CD4-positive, alpha-beta T cell treated with Interleukin-6 at 100 ng/mL for 8 hours (primary cell): ENCODE data around the gene TCEAL9.
"Not testable (repeated sequence)": the region's sequence is repeated elsewhere in the genome, so short reads cannot be mapped to it uniquely, and the experiment has no call there.

ENCODE experiments used
- DNase-seq: peaks from one replicate; pipeline ENCODE4 v3.0.0-alpha.2; 2020; ENCODE audit warnings: mixed read lengths, low spot score

TCEAL9 gene, protein sequence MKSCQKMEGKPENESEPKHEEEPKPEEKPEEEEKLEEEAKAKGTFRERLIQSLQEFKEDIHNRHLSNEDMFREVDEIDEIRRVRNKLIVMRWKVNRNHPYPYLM

DNA sequence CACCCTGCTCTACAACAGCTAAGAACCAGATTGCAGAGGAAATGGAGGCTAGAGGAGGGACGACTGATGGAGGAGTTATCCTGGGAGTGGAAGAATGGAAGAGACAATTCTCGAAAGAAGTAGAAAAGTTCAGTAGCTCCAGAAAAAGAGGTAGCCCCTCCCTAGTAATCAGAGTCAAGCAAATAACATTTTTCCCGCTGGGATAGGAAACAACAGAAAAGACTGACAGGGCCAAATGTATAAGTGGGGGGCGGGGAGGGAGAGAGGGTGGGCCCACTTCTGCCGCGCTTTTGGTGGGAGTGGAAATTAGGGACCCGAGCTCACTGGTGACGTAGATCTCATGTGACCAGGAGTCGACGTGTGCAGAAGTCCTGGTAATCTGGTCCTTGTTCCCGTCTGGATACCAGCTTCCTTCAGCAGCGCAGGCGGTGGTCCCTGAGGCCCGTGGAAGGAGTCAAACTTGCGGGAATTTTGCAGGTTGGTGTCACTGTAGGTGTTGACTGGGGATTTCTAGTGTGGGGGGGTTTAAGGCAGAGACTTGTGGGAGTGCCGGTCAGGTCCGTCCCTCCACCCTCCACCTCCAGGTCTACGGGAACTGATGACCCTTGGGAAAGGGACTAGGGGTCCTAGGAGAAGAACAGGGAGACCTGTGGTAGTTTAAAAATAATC, at the start of gene TCEAL9:
TCEAL9 (plus strand) TSS at position 377 of the 669 bp plus-strand sequence. CDS start 1,179 bp downstream, outside the sequence.
- no peak for DNase-seq

DNA sequence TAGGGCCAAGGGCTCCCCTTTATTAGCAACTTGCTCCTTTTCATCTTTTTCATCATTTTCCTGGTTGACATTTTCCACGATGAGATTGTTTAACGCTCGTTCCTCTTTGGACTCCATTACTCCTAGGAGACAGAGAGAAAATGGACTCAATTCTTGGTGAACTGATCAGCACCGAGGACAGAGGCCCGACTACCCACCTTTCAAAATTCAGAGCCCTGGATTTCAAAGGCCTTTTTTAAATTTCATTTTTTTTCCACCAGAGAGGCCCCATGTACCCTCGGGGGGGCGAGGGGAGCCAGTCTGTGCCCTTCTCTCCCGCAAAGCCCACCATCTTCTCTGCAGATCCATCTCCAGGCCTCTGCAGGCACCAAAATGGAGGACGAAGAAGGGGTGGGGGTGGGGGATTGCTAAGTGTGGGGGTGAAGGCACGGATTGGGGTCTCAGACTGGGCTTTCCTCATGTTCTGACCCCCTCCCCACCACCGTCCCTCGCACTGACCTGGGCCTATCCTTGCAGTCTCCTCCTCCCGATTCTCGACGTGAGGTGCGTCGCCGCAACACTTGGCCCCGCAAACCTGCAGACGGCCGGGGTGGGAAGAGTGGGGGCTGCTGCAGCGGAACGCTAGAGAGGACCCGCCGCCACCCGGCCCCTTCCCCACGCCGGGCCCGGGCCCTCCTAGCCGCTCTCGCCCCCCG, 46.3 kb upstream of the TCEAL9 start:
- DNase-seq, result no peak

DNA sequence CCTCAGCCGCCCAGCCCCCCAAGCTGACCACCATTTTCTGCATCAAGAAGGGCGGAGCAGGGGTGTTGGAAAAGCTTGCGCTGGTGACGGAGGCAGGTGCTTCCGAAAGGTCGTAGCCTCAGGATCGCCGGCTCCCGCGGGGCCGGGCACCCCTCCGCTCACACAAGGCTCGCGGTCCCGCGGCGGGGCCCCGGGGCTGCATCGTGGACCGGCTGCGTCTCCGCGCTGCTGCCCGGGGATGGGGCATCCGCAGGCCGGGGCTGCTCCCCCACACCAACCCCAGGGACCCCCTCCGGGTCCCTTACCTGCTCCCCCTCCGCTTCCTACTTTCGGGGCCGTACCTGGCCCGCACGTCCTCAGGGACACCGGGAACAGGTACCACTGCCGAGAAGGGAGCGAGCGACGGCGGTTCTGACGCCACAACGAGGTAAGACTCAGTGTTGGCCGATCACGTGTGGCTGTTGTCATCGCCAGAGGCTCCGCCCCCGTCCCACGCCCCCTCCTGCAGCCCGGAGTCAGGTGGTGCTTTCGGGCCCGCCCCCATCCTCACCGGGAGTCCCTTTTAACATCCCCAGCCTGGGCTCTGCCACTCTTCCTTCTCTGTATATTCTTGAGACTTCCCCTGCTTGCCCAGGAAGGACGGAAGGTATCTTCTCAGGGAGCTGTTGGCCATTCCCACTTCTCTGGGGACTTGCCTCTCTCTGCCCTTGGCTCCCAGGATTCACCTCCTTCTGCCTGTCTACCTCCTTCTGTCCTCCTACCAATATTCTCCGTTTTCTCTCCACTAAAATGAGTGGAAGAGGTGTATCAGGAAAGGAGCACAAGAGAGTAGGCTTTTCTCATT, 45.5 kb upstream of the TCEAL9 start, which contains the start of gene BEX2:
BEX2 (minus strand) TSS at position 436 of the 844 bp plus-strand sequence. CDS start 1,014 bp downstream, outside the sequence.
- DNase-seq, result peak; percentile 84

DNA sequence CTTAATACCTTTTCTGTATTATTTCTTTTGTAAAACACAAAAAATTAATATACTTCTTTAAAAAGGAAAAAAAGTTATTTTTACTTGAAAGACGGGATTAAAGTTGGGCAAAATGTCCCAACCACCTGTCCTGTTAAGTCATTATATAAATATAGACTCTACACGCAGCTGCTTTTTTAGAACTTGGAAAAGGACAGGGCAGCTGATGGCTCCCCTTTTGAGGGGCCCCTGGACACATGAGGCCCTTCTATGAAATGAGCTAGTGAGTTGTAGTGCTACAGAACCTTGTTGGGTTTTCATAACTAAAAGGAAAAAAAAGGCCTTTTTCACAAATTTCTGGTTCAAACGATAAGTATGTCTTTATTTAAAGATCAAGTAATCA, 44.9 kb upstream of the TCEAL9 start:
- no peak for DNase-seq

DNA sequence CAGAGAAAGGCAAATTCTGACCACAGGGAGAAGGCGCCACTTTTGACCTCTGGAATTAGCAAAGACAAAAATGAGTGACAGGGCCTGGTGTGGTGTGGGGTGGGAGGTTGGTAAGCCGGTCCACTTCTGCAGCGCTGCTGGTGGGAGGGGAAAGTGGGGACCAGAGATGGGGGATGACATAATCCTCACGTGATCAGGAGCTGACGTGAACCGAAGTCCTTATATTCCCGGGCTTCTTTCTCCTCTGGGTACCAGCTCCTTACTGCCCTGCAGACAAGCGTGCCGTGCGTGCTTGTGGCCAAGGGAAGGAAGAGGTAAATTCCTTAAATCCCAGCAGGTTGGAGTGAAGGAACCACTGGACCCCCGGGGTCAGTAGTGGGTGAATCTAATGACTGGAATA, 26.3 kb upstream of the TCEAL9 start, which contains the start of gene TCEAL7:
TCEAL7 (plus strand) TSS at position 249 of the 400 bp plus-strand sequence. CDS start 1,165 bp downstream, outside the sequence.
- DNase-seq, result no peak

DNA sequence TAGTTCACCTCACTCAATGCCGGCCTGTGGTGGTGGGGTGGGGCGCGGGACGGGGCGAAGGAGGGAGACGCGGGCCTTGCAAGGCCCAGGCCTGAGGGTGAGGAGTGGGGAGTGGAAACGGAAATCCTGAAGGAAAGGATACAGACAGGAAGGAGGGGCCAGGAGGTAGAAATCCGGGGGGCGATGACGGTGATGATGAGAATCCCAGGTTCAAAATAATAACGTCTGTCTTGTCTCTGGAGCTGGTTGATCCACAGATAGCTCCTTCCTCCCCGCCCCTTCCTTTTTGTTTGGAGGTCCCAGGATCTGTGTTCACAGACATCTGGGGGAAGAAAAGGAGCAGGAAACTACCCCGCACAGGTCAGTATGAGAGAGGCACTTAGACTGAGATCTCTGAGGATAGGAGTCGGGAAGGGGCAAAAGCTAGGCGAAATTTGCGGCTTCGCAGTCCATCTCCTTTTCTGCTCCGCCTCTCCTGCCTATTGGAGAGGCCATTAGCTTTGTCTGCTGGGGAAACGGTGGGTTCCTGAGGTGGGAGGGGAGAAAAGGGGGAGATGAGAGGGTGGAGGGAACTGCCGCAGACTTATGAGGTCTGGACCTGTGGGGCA, 25.5 kb upstream of the TCEAL9 start:
- DNase-seq, result no peak

DNA sequence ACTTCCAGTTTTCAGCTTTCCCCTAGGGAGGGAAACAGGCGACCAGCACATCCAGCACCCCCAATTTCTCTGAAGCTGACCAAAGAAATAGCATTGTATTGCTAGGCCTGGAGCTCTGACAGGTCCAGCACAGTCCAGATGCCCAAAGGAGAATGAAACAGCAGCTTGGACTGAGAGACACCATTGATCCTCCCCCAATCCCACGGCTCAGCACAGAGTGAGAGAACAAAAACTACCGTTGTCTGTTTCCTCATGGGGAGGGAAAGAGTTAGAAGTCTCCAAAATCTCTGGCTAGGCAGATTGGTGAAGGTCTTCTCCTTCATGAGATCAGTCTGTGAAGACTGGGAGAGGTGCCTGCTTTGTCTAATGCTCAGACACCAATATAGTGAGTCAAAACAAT, 17.6 kb upstream of the TCEAL9 start:
- no peak for DNase-seq

DNA sequence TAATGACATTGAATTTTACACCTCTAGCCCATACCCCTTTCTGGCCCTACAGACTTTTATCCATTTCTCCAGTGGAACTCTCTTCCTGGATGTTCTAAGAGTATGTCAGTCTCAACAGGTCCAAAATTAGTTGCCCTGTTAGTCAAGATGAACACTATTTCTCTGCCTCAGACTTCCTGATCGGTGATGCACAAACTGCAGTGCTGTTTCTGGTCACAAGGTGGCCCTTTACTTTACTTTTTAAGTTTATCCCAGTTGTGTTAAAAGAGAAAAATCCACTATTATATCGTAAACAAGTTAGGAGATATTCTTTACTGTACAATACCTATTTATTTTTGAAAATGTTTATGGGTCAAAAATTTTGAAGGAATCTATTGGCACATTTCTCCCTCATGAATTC, 13.2 kb upstream of the TCEAL9 start:
- peak; percentile 25 for DNase-seq

DNA sequence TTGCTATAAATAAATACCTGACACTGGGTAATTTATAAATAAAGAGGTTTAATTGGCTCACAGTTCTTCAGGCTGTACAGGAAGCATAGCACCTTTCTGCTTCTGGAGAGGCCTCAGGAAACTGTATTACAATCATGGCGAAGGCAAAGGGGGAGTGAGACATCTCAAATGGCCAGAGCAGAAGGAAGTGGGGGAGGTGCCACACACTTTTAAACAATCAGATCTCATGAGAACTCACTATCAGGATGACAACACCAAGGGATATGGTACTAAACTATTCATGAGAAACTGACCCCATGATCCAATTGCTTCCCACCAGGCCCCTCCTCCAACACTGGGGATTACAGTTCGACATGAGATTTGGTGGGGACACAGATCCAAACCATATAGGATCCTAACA, 11.7 kb upstream of the TCEAL9 start:
- DNase-seq, result no peak

DNA sequence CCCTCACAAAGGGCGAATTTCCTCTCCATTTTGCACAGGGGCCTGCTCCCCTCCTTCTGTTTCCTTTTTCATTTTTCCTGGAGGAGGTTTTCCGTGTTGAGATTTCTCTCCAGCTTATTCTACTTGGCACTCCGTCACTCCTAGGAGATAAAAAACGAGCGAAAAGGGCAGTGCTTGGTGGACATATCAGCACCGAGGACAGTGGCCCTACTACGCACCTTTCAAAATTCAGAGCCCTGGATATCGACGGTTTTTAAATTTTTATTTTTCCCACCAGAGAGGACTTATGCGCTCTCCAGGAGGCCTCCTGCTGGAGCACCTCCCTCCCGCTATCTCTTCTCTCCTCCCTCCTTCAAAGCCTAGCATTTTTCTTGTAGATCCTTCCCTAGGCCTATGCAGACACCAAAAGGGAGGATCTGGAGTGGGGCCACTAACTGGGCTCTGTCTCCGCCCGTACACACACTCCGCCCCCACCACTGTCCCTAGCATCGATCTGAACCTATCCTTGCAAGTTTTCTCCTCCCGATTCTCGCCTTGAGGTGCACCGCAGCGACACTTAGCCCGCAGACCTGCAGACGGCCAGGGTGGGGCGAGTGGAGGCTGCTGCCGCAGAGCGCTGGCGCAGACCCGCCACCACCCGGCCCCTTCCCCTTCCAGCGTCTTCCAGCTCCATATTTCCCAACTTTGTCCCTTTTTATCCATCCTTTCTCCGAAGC, 8.5 kb upstream of the TCEAL9 start:
- DNase-seq, result no peak

DNA sequence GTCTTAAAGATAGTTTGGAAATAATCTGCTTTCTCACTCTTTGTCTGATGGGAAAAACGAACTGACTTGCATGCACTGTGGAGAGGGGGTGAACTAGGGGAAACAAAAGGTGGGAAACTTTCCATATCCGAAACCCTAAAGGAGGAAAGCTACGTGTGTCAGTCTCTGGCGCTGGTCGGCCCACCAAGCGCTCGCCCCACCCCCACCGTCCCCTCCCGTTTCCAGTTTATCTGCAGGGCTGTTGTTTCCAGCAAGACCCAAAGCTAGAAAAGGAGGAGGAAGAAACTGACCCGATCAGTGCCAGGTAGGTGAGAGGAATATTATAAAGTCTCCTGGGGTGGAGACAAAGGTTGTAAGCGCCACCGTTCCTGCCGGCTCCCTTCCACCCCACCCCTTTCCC, 552 bp downstream of the TCEAL9 start:
- no peak for DNase-seq

DNA sequence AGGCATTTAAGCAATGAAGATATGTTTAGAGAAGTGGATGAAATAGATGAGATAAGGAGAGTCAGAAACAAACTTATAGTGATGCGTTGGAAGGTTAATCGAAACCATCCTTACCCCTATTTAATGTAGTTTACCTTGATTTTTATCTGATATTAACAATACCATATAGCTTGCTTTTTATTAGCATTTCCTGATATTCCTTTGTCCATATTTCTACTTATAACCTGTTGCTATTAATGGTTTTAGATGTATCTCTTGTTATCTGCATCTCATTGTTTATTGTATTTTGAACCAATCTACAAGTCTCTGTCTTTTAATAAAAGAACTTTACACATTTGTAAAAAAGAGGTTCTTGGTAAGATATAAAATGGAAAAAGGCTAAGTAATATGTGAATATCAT, 1.6 kb downstream of the TCEAL9 start:
- DNase-seq, result no peak

DNA sequence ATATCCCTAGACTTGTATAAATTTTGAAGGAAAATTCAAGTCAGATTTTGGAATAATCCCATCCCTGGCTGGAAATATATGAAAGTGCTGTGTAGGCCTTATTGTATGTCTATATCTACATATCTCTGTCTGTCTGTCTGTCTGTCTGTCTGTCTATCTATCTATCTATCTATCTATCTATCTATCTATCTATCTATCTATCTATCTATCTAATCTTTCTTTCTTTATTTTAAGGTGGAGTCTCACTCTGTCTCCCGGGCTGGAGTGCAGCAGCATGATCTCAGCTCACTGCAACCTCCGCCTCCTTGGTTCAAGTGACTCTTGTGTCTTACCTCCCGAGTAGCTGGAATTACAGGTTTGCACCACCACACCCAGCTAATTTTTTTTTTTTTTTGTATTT, 3.3 kb downstream of the TCEAL9 start:
- DNase-seq, result not testable (repeated sequence)

DNA sequence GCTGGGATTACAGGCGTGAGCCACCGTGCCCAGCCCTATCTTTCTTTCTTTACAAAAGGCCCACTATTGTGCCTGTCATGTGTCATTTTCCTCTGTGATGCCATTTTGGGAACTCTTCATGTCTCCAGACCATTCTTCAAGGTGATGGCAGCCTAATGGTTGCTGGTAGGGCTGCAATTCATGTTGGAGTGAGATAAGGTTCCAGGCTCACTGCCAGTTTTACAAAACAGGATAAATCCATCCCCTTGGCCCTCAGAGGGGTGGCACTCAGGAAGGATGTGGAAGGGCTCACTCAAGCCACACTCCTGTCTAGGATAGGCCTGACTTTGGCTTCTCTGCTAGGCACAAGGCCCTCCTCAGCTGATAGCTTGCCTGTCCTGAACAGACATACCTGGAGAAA, 3.8 kb downstream of the TCEAL9 start:
- DNase-seq, result no peak

DNA sequence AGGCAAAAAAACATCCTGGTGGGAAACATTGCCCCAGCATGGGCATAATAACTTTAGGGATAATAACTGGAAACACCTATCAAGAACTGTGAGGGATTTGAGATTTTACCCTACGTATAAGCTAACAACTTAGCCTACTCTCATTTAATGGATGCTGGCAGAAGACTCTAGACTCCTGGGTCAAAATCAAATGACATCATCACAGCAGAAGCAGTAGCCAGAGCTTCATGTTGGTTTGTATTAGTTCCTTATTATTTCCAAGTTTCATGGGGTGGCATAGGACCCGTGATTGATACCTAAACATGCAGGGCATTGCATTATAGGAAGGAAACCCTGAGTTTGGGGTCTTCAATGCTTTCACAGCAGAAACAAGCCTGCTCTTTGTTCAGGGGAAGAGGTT, 4.6 kb downstream of the TCEAL9 start:
- no peak for DNase-seq

DNA sequence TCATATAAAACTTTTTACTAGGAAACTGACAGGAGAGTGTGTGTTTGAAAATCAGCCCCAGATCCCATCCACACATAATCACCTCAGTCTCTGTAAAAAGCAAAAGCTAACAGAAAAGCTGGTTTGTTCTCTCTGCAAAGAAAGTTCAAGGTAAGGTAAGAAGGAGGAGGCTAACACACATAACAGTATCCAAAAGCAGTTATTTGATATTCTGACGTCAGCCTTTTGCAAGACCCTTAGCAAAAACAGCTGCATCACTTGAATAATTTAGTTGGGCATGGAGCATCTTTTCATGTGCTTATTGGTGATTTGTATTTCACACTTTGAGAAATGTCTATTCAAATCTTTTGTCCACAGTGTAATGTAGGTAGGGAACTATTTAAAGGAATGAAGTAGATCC, 5.5 kb downstream of the TCEAL9 start:
- no peak for DNase-seq

DNA sequence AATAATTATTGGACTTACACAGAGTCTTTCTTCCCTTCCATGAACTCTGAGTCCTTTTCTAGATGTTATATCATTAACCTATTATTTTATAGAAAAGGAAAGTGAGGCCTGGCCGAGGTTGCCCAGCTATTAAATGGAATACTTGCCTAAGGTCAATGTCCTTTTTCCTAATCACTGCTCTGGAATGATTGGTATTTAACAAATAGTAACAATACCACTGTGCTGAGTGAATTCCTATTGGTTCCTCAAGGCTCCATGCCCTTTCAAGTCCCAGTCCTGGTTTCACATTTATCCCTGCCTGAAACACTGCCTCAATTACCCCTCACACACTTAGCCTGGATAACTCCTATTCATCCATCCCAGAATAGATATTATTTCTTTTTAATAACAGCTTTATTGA, 6.2 kb downstream of the TCEAL9 start:
- DNase-seq, result no peak

DNA sequence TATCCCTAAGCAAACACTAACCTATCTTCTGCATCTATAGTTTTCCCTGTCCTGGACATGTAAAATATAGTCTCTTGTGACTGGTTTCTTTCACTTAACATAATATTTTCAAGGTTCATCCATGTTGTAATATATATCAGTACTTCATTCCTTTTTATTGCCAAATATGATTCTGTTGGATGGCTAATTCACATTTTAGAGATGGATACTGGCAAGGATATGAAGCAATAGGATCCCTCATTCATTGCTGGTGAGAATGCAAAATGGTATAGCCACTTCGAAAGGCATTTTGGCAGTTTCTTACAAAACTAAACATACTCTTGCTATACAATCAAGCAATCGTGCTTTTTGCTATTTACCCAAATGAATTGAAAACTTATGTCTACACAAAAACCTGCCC, 6.7 kb downstream of the TCEAL9 start:
- no peak for DNase-seq

DNA sequence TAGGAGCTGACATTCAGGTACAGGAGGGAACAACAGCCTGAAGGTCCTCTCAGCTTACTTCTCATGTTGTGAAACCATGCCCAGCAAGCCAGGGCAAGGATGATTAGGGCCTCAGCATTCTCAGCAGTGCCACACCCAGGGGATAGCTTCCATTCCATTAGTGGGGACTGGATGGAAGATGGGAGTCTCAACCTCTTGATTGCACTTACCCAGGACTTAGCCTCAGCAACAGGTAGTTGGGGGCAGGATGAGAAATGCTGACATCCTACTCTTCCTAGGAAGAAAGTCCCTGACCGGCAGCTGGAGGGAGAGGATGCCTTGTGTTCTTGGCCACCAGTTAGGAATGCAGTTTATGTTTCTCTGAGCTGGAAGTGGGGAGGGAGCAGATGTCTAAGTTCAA, 11.2 kb downstream of the TCEAL9 start:
- DNase-seq, result no peak

DNA sequence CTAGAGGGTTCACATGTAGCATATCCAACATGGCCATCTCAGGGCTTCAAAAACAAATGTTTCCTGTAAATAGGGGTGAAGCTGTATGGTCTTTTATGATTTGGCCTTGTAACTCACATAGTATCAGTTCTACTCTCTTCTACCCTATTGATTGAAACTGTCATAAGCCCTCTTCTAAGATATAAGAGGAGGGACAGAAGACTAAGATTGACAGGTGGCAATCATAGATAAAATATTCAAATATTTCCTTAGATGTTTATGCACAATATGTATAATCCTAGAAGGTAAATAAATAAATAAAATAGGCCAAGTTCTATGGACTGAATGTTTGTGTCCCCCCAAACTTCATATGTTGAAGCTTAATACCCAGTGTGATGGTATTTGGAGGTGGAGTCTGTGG, 13.2 kb downstream of the TCEAL9 start:
- DNase-seq, result no peak

DNA sequence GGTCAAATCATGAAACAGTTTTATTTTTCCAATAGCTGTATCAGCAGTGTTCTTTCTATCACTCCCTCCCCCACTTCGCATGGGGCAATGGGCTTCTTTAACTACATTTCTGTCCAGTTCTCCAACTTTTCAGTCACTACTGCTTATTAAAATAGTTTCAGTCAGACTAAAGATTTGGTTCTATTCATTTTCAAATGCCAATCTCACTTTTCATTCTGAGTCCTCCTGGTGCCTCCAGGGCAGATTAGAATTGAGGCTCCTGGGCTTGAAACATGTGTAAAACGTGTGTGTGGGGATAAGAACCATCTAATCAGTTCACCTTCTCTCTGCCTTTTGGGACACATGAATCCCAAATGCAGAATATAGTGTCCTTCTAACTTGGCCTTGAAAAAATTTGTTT, 16.6 kb downstream of the TCEAL9 start:
- DNase-seq, result no peak
